Cerebellar cortex (tissue), 1 donor: ENCODE data around the gene UBE2D2.
A peak's percentile ranks its signal among the peaks of the same experiment; 100 is the strongest.

Experiments
- DNase-seq: peaks from one replicate; pipeline ENCODE4 v3.0.0-alpha.2; 2015; ENCODE audit warnings: low spot score

The UBE2D2 gene

DNA sequence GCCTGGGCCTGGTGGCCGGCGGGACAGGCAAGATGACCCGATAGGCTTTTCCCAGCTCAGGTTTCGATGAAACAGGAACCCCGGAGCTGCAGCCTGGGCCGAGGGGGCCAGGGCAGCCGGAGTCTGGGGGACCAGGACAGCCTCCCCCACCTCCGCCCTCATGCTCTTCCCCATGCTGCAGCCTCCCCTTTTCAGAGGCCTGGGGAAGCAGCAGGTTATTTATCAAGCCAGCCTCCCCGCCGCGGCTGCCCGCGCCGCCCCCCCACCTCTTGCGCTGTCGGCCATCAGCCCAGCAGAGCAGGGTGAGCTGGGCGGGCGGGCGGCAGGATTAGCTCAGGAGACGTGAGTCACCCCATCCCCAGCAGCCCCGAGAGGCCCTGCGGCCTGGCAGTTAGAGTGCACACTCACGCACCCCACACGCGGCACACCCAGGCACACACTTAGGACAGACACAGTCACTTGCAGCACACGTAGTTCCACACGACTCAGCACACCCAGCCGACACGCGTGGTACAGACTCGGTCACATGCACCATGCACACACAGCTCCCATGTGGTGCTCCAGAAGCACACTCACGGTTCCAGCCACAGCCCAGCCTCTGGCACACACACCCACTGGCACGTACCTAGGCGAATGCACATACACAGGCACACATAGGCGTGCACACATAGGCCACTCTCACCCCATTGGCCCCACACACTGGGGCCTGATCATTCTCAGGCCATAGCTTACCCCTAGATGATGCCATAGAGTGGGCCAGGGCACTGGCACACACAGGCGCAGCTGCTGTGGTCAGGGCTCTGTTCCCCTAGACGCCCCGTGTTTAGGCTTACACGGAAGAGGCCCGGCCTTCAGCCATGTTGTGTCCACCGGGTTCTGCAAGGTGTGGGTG lies 100.0 kb downstream of the UBE2D2 start:
- no peak for DNase-seq

DNA sequence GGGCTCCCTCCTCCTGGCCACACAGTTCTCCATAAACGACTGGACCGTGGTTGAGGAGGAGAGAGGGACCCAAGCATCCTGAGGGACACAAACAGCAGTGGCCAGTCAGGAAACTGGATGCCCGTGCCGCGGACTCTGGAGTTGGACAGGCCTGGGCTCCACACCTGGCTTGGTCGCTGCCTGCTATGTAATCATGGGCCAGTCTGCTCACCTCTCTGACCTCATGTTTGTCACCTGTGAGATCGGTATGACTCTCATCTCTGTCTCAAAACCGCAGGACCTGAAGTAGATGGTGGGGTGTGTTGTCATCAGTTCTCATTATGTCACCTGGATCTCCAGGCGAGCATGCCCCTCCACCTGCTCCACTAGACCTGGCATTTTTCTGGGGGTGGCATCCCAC lies 101.5 kb downstream of the UBE2D2 start:
- no peak for DNase-seq

GRCh38 chr5:139663207-139664085 lies 102.3 kb downstream of the UBE2D2 start:
- DNase-seq: no peak

DNA sequence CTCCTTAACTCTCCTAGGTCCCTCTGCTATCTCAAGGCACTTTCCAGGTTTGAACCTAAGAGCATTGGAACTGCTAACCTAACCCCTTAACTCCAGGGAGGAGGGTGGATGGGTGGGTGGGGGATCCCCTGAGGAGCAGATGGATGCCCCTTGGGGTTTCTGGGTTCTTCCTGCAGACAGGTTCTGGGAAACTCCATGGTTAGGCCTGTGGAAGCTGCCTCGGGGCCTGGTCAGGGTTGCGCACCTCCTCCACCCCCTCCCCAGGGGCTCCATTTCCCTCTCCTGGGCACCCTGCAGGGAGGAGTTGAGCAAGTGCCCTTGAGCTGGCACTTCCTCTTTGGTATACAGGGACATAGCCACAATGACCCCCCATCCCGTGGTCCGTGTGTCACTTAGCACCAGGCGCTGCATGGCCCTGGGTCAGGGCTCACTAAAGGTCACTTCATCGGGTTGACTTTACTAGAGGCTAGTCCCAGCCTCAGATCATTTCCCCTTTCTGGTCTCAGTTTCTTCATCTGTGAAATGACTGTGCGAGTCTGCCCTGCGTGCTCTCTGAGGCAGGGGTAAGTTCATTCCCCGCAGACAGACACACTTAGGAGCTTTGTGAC lies 103.1 kb downstream of the UBE2D2 start:
- DNase-seq: no peak

DNA sequence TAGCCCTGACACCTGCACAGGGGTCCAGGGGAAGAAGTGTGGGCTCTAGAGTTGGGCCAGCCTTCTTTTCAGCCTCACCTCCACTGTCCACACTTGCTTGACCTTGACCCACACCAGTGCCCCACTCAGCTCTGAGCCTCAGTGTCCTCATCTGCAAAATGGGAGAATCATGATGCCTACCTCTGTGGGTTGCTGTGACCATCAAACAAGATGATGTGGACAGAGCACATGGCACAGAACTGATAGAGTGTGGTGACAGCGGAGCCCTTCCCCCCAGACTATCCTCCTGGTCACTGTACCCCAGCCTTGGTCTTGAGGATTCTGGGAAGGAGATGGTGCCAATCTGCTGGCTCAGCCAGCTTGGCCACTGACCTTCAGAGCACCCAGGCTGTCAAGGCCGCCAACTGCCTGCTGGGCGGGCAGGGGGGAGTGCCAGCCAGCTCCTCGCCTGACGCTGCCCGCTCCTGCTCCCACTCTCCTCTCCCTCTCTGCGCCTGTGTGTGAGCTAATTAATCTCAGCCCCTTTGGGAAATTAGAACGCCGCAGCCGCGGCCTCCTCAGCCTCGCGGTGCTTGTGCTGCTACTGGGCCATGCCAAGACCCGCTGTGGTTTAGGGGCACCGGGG lies 103.7 kb downstream of the UBE2D2 start:
- peak; percentile 77 for DNase-seq

DNA sequence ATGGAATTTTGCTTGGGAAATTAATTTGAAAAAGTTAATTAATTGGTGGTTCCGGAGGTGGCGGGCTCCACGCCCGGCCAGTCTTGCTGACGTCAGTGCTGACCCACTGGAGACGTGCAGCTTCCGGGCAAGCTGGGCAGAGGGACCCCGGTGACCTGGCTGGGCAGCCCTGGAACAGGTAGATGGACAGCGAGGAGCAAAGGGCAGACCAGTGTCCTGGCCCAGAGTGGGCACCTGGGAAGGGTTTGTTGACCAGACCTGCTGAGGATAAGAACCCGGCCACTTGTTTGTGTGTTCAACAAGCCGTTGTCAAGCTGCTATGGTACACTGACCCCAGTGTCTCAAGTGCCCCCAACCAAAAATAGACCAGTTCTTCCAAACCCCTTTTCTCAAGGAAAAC lies 104.5 kb downstream of the UBE2D2 start:
- no peak for DNase-seq

DNA sequence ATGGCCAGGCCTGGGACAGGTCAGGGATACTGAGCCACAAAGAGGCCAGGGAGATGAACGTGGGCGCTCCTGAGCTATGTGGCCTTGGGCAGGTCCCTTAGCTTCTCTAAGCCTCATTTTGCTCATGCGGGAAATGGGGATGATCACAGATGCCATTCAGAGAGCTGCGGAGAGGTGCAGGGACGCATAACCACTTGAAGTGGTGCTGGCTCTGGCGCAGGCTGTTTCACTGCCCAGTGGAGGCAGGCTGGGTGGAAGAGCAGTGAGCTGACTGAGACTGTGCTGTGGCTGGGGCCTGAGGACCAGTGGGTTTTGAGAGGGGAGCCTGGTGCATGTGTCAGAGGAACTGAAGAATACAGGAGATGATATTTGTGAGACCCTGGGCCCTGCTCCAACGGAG lies 105.4 kb downstream of the UBE2D2 start:
- DNase-seq: peak; percentile 57

GRCh38 chr5:139667001-139667729 lies 106.0 kb downstream of the UBE2D2 start:
- DNase-seq: no peak

DNA sequence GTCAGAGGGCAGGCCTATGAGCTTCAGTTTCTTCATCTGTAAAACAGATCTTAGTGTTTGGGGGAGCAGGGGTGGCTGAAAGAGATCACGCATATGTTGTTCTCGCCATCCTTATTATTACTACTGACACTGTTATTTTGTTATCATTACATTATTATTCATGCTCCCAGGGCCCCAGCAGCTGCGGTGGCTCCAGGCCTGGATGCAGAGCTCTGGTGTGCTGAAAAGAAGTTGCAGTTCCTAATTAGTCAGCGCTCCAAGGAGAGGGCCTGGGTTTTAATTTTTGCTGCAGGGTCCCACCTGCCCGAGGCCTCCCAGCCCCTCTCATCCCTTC lies 106.6 kb downstream of the UBE2D2 start:
- no peak for DNase-seq

- peak; percentile 47 for DNase-seq
These were observed 107.1 kb downstream of the UBE2D2 start for GRCh38 chr5:139668064-139668880.

DNA sequence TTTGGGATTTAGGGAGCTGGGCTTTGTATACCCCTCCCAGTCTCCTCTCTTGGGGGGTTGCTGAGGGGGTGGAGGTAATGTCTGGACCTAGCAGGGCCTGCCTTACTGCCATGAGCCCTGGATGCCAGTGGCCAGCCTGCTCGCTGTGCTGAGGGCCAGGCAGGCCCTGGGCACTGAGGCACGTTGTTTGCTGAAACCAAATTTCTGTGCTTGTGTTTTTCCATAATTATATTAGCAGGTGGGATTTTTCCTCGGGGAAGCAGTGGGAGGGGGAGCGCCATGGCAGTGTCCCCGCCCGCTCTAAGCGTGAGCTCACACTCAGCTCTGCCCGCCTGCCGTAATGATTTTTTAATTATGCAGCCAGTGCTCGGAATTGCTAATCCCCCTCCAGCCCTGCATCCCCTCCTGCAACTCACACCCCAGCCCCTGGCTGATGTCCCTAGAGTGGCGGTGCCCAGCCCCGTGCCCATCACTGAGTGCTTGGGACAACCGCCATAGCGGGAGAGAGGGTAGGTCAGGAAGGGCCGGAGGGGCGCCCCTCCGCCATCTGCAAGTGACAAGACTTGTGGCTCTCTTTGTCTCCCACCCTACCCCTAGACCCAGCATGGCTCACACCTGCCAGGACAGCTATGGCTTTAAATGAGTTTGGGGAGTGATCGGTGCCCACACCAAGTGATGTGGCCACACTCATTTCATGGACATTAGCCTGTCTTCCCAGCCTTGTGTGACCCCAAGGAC lies 108.0 kb downstream of the UBE2D2 start:
- DNase-seq: peak; percentile 57

GRCh38 chr5:139669662-139670368 lies 108.7 kb downstream of the UBE2D2 start:
- DNase-seq: no peak

DNA sequence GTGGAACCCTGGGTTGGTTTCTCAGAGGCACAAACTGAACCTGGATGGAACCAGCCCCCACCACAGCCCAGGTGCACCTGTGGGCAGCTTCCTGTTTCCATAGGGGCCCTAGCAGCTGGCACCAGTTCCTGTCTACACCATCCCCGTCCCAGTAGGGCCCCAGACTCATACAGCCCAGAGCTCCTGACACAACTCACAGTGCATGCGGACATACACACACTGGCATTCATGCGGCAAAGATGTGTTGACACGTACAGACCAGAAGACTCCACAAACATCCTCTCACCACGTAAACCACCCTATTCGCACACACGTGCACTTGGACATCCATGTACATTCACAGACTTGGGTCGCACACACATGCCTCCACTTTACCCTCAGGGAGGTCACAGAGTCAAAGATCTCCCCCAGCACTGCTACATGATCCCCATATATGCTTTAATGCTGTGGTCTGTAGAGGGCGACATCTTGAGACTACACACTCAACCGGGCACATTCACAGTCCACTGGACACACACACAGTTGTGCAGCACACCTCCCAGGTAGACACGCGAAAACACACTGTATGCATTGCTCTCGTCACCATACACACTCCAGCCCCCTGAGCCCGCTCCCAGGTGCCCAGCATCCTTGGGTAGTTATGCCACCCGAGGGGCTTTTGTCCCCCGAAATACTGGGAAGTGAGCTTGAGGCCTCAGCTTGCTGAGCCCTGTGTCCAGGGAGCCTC lies 109.4 kb downstream of the UBE2D2 start:
- peak; percentile 55 for DNase-seq

DNA sequence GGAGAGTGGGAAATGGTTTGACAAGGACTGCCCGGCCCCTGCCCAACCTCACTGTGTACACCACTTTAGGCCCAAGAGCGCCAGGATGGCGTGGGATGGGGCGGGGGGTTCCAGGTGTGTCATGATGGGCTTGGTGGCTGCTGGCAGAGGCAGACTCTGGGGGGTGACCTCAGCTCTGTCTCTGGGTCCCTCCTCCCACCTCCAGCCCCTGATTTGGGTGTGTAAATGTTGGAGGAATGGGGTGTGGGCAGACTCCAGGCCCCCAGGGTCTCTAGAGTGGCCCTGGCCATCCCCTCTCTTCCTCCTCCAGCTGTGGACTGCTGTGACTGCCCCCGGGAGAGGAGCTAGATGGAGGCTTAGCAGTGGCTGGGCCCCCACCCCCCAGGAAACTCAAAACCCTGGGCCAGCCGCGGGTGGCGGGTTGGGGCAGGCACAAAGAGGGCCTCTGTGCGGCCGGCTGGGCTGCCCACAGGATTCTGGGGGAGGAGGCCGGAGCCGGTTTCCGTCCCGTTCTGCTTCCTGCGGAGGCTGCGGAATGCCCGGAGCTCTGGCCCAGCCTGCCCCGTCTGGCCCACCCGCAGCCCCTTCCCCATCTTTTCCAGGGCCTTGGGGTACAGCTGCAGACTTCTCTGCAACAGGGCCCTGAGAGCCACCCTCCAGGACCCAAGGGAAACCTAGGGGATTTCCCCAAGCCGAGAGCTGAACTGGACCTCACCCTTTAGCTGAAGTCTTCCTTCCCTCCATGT lies 110.1 kb downstream of the UBE2D2 start:
- DNase-seq: no peak

DNA sequence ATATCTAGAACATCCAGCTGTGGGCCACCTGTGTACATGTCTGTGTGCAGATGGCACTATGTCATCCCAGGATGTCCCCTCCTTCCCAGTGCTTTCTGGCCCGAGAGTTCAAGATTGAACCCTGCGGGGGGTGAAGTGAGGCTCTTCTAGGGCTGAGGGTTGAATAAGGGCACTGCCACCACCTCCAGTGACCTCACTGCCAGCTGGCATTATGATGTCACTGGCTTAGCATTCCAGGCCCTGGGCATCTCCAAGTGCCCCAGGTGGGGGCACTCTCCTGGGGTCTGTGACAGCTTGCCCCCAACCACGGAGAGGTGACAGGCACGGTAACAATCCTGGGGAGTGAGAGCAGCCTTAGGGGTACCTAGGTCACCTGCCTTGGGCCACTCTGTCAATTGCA lies 114.1 kb downstream of the UBE2D2 start:
- no peak for DNase-seq

DNA sequence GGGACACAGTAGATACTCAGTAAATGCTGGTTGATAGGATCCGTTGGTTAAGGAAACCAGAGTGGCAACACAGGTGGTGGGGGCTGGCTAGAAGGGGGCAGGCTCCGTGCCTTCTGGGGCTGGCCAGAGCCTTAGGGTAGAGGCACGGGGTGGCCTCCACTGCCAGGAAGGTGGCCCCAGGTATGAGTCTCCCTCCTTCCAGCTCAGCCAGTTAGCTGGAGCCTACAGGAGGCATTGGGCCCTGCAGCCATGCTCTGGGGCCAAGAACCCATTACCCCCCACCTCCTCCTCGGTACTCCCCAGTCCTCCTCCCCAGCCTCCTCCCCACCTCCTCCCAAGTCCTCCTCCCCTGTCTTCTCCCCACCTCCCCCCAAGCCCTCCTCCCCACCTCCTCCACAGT lies 114.7 kb downstream of the UBE2D2 start:
- no peak for DNase-seq

- DNase-seq: no peak
These were observed 115.3 kb downstream of the UBE2D2 start for GRCh38 chr5:139676406-139676805.
